GM18868 (cell line): ENCODE data around the gene NRIP2.

Source experiments
- ATAC-seq: cut with Tn5 transposase; IDR thresholded peaks from one replicate; pipeline ENCODE4 v1.9.1; 2021; ENCODE audit warnings: mild to moderate bottlenecking, moderate library complexity; ENCODE audit not compliant: unreplicated experiment

The NRIP2 gene

GRCh38 chr12:2851931-2852330 lies 17.1 kb upstream of the NRIP2 start:
- no peak for ATAC-seq

- ATAC-seq, result no peak
Observed at GRCh38 chr12:2845280-2845679, 10.4 kb upstream of the NRIP2 start.

GRCh38 chr12:2844786-2845185 lies 10.0 kb upstream of the NRIP2 start:
- ATAC-seq, result no peak

GRCh38 chr12:2842948-2843347 lies 8.1 kb upstream of the NRIP2 start:
- no peak for ATAC-seq

GRCh38 chr12:2841056-2841650 lies 6.3 kb upstream of the NRIP2 start:
- ATAC-seq, result no peak

- no peak for ATAC-seq
Observed at GRCh38 chr12:2836574-2836973, 1.7 kb upstream of the NRIP2 start.

- ATAC-seq, result no peak
Observed at GRCh38 chr12:2835691-2836403, 1.0 kb upstream of the NRIP2 start.

GRCh38 chr12:2833810-2834209 lies 1.0 kb downstream of the NRIP2 start:
- ATAC-seq, result no peak

- ATAC-seq, result no peak
Observed at GRCh38 chr12:2833327-2833726, 1.5 kb downstream of the NRIP2 start.

- no peak for ATAC-seq
Observed at GRCh38 chr12:2832550-2833127, 2.2 kb downstream of the NRIP2 start.

- no peak for ATAC-seq
Observed at GRCh38 chr12:2829275-2829674, 5.6 kb downstream of the NRIP2 start.

GRCh38 chr12:2826721-2827515 lies 7.9 kb downstream of the NRIP2 start:
- ATAC-seq, result no peak

GRCh38 chr12:2826036-2826435 lies 8.8 kb downstream of the NRIP2 start:
- ATAC-seq, result no peak

- ATAC-seq, result no peak
Observed at GRCh38 chr12:2825132-2825531, 9.7 kb downstream of the NRIP2 start.

- no peak for ATAC-seq
Observed at GRCh38 chr12:2824541-2824940, 10.3 kb downstream of the NRIP2 start.

GRCh38 chr12:2823483-2823882 lies 11.4 kb downstream of the NRIP2 start:
- ATAC-seq, result no peak

- no peak for ATAC-seq
Observed at GRCh38 chr12:2820432-2820831, 14.4 kb downstream of the NRIP2 start.

- ATAC-seq, result no peak
Observed at GRCh38 chr12:2819810-2820209, 15.0 kb downstream of the NRIP2 start.

GRCh38 chr12:2813214-2814185 lies 21.3 kb downstream of the NRIP2 start:
- ATAC-seq, result no peak
